ENCODE data around the gene KRTAP10-10.
"Not testable (repeated sequence)": the region's sequence is repeated elsewhere in the genome, so short reads cannot be mapped to it uniquely, and the experiment has no call there.

The KRTAP10-10 gene

GRCh38 chr21:44602463-44602850 is 34.7 kb upstream of the KRTAP10-10 start:
- in situ Hi-C loops (cut with MboI; ENCODE audit: low sequenced_read_pairs) = no loop called here

GRCh38 chr21:44603109-44603875 is 33.9 kb upstream of the KRTAP10-10 start:
- in situ Hi-C loops (cut with MboI; ENCODE audit: low sequenced_read_pairs) = no loop called here

DNA sequence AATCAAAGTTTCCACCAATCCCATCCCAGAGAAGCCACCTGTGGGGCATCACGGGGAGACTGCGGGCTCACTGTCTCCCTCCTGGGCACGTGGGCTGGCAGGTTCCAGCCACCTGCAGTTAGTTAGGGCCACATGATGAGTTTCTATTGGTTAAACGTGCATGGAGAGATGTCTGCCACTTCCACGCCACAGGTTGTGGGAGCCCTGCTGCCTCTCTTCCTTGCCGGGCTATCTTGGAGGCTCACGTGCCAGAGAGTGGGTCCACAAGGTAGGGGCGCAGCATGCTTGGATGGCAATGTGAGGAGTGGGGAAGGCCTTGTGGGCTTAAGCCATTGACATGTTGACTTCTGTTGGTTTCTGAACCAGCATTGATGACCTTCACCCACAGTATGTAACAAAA is 33.2 kb upstream of the KRTAP10-10 start:
- in situ Hi-C loops (cut with MboI; ENCODE audit: low sequenced_read_pairs) = no loop called here

GRCh38 chr21:44606495-44606894 is 30.7 kb upstream of the KRTAP10-10 start:
- in situ Hi-C loops (cut with MboI; ENCODE audit: low sequenced_read_pairs) = no loop called here

DNA sequence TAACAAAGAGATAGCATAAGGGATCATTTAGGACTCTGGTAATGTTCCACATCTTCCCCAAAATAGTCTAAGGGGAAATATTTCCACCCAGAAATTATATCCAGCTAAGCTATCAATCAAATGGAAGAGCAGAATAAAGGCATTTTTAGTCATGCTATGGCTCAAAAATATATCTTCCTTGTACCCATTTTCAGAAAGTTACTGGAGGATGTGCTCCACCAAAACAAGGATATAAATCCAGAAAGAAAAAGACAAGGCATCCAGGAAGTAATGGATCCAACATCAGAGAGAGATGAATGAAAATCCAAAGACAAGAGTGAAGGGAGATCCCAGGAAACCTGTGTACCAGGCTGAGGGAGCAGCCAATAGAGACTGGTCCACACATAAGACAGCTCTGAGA is 28.0 kb upstream of the KRTAP10-10 start:
- in situ Hi-C loops (cut with MboI; ENCODE audit: low sequenced_read_pairs) = no loop called here

- in situ Hi-C loops (cut with MboI; ENCODE audit: low sequenced_read_pairs) = not testable (repeated sequence)
Observed at GRCh38 chr21:44610157-44610843, 26.9 kb upstream of the KRTAP10-10 start.

- in situ Hi-C loops (cut with MboI; ENCODE audit: low sequenced_read_pairs) = no loop called here
Observed at GRCh38 chr21:44611551-44611950, 25.6 kb upstream of the KRTAP10-10 start.

GRCh38 chr21:44612029-44612486 is 25.1 kb upstream of the KRTAP10-10 start, which contains the start of gene KRTAP10-8:
KRTAP10-8 (plus strand) TSS chr21:44612079; CDS start chr21:44612101, 22 bp downstream.
- in situ Hi-C loops (cut with MboI; ENCODE audit: low sequenced_read_pairs) = no loop called here

- in situ Hi-C loops (cut with MboI; ENCODE audit: low sequenced_read_pairs) = no loop called here
Observed at GRCh38 chr21:44612669-44613229, 24.4 kb upstream of the KRTAP10-10 start.

- in situ Hi-C loops (cut with MboI; ENCODE audit: low sequenced_read_pairs) = no loop called here
Observed at GRCh38 chr21:44613386-44614155, 23.6 kb upstream of the KRTAP10-10 start.

DNA sequence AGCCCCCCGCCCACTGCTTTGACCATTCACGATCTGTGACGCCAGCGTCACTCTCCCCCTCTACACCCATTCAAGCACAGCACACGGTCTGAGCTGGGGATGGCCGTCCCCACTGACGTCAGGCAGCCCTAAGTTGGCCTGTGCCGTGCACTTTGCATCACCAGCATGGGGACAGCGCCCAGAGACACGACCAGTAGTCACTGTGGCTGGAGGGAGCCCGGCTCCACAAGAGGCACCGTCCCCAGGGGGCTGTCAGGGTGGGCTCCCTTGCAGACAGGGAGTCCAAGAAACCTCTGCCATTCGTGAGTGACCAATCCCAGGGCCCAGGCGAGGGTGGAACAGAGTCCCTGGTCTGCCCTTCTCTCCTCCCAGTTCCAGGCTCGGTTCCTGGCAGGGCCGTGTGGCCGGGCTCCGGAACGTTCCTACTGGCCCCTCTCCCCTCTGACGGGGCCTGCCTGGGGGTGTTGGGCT is 23.0 kb upstream of the KRTAP10-10 start:
- in situ Hi-C loops (cut with MboI; ENCODE audit: low sequenced_read_pairs) = no loop called here

GRCh38 chr21:44614961-44615391 is 22.2 kb upstream of the KRTAP10-10 start:
- in situ Hi-C loops (cut with MboI; ENCODE audit: low sequenced_read_pairs) = no loop called here

GRCh38 chr21:44615466-44615865 is 21.7 kb upstream of the KRTAP10-10 start:
- in situ Hi-C loops (cut with MboI; ENCODE audit: low sequenced_read_pairs) = no loop called here

DNA sequence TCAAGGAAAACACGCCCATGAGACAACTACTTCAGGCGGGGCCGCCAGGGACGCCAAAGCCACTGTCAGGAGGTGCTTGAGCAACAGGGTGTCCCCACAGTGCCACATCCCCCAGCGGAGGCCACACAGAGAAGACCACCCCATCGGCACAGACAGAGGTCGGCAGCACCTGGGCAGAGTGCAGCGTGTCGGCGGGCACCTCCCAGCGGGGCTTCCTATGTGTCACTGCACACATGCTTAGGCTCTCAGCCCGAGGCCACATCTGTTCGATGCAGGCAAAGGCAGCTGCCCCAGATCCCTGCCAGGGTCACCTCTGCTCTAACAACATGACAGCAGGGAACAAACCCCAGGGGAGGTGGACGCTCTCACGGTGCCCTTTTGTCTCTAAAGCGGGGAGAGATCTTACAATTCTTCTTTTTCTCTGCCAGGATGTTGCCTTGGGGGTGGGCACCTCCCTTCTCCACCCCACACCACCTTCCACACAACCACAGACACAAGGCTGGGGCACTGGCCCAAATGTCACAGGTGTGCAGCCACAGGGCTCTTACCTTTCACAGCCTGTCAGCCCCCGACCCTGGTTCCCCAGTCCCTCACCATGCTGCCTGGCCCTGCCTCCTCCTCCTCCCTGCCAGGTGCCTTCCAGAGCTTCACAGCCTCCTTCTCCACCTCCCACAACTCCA is 21.1 kb upstream of the KRTAP10-10 start:
- in situ Hi-C loops (cut with MboI; ENCODE audit: low sequenced_read_pairs) = no loop called here

GRCh38 chr21:44616591-44616926 is 20.6 kb upstream of the KRTAP10-10 start:
- in situ Hi-C loops (cut with MboI; ENCODE audit: low sequenced_read_pairs) = no loop called here

- in situ Hi-C loops (cut with MboI; ENCODE audit: low sequenced_read_pairs) = no loop called here
Observed at GRCh38 chr21:44617071-44617501, 20.1 kb upstream of the KRTAP10-10 start.

- in situ Hi-C loops (cut with MboI; ENCODE audit: low sequenced_read_pairs) = no loop called here
Observed at GRCh38 chr21:44618504-44618903, 18.7 kb upstream of the KRTAP10-10 start.

- in situ Hi-C loops (cut with MboI; ENCODE audit: low sequenced_read_pairs) = no loop called here
Observed at GRCh38 chr21:44618909-44619308, 18.2 kb upstream of the KRTAP10-10 start.

DNA sequence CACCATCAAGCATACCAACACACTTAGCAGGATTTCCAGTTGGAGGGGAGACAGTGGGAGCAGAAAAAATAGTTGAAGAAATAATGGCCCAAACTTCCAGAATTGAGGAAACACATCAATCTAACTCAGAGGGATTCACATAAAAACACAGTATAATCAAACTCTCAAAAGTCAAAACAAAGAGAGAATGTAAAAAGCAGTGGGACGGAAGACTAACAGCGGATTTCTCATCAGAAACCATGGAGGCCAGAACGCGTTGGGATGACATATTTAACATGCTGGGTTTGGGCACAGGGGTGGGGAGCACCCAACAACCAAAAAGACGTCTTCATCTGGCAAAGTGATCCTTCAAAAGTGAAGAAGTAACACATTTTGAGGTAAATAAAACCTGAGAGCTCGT is 17.3 kb upstream of the KRTAP10-10 start:
- in situ Hi-C loops (cut with MboI; ENCODE audit: low sequenced_read_pairs) = no loop called here

DNA sequence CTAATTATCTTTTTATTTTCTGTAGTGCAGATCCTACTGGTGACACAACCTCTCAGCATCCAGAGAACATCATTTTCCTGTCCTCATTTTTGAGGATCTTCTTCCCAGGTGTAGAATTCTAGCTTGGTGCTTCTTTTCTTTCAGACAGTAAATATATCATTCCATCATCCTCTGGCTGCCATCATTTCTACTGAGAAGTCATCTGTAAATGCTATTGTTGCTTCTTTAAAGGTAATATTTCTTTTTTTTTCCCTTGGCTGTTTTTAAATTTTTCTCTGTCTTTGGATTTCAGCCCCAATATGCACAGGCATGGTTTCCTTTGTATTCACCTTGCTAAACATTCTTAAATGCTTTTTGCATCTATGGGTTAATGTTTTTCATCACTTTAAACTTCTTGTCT is 13.6 kb upstream of the KRTAP10-10 start:
- in situ Hi-C loops (cut with MboI; ENCODE audit: low sequenced_read_pairs) = no loop called here
